ENCODE measurements around the gene MBNL2.

MBNL2 gene

DNA sequence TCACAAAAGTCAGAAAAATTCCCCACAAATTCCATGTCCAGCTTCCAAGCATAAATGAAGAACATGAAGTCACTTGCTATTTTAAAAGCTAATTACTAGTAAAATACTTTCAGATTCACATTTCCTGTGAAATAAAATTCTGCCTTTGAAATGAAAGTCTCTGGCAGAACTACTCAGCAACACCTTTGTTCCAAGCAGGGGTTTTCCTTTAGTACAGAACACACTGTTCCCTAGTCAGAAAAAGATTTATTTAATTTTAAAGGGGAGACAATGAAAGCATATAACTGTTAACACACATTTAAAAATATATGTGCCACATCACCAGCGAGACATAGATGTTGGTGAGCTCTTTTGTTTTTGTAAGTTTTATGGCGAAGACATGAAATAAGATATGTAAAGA, 185.4 kb downstream of the MBNL2 start:
- no peaks in the 10 kb centered on the region for H3K27me3 ChIP-seq (ENCODE audit: control insufficient read depth, insufficient read depth, low read length)
- no peak overlapping the region for H3K27ac ChIP-seq (ENCODE audit: low read depth, low read length)
- H3K9ac ChIP-seq (ENCODE audit: low read length), result no peak overlapping the region
- H3K4me3 ChIP-seq (ENCODE audit: low read length), result no peak overlapping the region
- H3K36me3 ChIP-seq (ENCODE audit: control insufficient read depth, insufficient read depth, low read length), result no peaks in the 10 kb centered on the region
- no peaks in the 10 kb centered on the region for H3K4me1 ChIP-seq (ENCODE audit: control insufficient read depth, insufficient read depth, low read length)

DNA sequence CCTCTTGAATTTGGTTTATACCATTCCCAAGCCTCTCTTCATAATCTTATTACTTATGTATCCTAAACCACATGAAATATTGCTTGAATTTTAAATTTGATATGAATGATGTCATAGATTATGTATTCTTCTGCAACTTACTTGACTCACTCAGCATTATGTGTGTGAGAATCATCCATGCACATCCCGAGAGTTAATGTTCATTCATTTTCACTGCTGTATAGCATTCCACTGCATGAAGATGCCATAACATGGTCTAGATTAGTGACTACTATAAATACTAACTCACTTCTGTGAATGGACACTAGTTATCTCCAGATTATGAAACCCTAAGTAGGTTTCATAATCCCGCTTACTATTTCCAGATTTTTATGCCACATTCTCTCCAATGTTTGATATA, 186.8 kb downstream of the MBNL2 start:
- Histone ChIP-seq H3K36me3 (ENCODE audit: control insufficient read depth, insufficient read depth, low read length) (no peaks in the 10 kb centered on the region), H3K4me1 (ENCODE audit: control insufficient read depth, insufficient read depth, low read length) (no peaks in the 10 kb centered on the region), H3K9ac (ENCODE audit: low read length) (no peak overlapping the region), H3K27ac (ENCODE audit: low read depth, low read length) (no peak overlapping the region), H3K27me3 (ENCODE audit: control insufficient read depth, insufficient read depth, low read length) (no peaks in the 10 kb centered on the region), H3K4me3 (ENCODE audit: low read length) (no peak overlapping the region)

DNA sequence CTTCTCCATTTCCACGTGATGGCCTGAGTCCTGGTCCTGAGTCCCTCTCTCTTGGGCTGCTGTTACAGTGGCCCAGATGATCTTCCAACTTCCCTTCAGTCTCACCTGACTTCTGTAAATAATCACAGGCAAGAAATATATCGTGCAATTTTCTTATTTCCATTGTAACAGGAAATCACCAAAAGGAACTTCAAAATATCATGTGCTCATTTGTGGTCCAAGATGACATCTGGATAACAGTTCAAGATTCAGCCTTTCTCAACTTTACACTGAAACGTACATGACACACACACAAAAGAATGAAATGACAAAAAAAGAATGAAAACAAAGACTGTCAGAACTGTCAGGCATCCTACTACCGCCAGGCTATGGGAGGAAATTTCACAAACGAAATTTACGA, 189.9 kb downstream of the MBNL2 start:
- Histone ChIP-seq H3K36me3 (ENCODE audit: control insufficient read depth, insufficient read depth, low read length) (no peaks in the 10 kb centered on the region), H3K27ac (ENCODE audit: low read depth, low read length) (no peak overlapping the region), H3K4me3 (ENCODE audit: low read length) (no peak overlapping the region), H3K4me1 (ENCODE audit: control insufficient read depth, insufficient read depth, low read length) (no peaks in the 10 kb centered on the region), H3K27me3 (ENCODE audit: control insufficient read depth, insufficient read depth, low read length) (no peaks in the 10 kb centered on the region), H3K9ac (ENCODE audit: low read length) (no peak overlapping the region)

DNA sequence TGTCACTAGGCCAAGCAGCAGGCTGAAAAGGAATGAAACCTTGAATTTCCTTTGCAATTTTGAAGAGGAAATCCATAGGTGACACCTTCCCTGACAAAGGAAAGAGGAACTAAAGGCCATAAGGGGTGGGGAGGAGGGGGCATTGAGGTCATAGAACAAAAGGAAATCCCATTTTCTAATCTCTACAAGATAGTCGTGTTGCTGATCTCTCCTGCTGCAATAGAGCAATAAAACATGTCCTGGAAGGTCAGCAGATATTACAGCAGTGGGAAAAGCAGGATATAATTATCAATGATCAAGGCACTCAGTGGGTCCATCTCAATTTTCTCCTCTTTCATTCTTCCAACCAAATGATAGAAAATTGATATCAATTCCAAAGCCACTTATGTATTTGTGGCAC, 191.6 kb downstream of the MBNL2 start:
- Histone ChIP-seq H3K4me1 (ENCODE audit: control insufficient read depth, insufficient read depth, low read length) (no peaks in the 10 kb centered on the region), H3K9ac (ENCODE audit: low read length) (no peak overlapping the region), H3K36me3 (ENCODE audit: control insufficient read depth, insufficient read depth, low read length) (no peaks in the 10 kb centered on the region), H3K27me3 (ENCODE audit: control insufficient read depth, insufficient read depth, low read length) (no peaks in the 10 kb centered on the region), H3K27ac (ENCODE audit: low read depth, low read length) (no peak overlapping the region), H3K4me3 (ENCODE audit: low read length) (no peak overlapping the region)

DNA sequence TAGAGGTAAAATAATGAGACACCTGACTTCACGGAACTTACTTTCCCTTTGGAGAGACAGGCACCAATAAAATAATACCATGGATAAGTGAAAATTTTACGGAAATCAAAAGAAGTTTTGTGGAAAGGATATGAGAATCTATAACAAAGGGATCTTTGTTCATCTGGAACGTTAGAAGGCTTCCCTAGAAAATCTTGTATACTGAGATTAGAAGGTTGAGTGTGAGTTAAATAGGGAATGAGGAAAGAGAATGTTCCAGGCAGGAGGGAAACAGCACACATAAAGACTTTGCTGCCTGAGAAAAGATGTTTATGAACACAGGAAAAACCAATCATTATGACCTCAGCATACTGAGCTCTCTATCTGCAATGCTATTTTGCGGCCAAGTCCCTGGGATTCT, 192.3 kb downstream of the MBNL2 start:
- H3K27ac ChIP-seq (ENCODE audit: low read depth, low read length), result no peak overlapping the region
- H3K4me1 ChIP-seq (ENCODE audit: control insufficient read depth, insufficient read depth, low read length), result no peaks in the 10 kb centered on the region
- no peaks in the 10 kb centered on the region for H3K36me3 ChIP-seq (ENCODE audit: control insufficient read depth, insufficient read depth, low read length)
- no peak overlapping the region for H3K9ac ChIP-seq (ENCODE audit: low read length)
- no peak overlapping the region for H3K4me3 ChIP-seq (ENCODE audit: low read length)
- no peaks in the 10 kb centered on the region for H3K27me3 ChIP-seq (ENCODE audit: control insufficient read depth, insufficient read depth, low read length)

DNA sequence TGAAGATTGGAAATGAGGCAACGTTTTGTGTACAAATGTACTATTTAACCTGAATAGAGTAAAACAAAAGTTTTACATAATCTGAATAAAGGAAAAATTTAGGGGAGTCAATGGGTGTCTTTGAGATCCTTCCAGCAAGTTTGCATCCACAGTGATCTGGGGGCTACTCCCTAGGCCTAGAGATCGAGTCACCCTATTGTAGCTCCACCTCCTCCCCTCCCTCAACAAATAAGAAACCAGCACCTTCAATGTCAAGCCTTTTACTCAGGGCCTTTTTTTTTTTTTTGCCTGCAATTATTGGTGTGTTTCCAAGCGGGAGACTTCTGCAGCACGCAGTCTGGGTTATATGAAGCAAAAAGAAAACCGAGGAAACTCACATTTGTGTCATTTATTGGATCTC, 195.6 kb downstream of the MBNL2 start:
- H3K9ac ChIP-seq (ENCODE audit: low read length), result no peak overlapping the region
- no peaks in the 10 kb centered on the region for H3K27me3 ChIP-seq (ENCODE audit: control insufficient read depth, insufficient read depth, low read length)
- H3K4me1 ChIP-seq (ENCODE audit: control insufficient read depth, insufficient read depth, low read length), result no peaks in the 10 kb centered on the region
- no peak overlapping the region for H3K4me3 ChIP-seq (ENCODE audit: low read length)
- no peaks in the 10 kb centered on the region for H3K36me3 ChIP-seq (ENCODE audit: control insufficient read depth, insufficient read depth, low read length)
- H3K27ac ChIP-seq (ENCODE audit: low read depth, low read length), result no peak overlapping the region

DNA sequence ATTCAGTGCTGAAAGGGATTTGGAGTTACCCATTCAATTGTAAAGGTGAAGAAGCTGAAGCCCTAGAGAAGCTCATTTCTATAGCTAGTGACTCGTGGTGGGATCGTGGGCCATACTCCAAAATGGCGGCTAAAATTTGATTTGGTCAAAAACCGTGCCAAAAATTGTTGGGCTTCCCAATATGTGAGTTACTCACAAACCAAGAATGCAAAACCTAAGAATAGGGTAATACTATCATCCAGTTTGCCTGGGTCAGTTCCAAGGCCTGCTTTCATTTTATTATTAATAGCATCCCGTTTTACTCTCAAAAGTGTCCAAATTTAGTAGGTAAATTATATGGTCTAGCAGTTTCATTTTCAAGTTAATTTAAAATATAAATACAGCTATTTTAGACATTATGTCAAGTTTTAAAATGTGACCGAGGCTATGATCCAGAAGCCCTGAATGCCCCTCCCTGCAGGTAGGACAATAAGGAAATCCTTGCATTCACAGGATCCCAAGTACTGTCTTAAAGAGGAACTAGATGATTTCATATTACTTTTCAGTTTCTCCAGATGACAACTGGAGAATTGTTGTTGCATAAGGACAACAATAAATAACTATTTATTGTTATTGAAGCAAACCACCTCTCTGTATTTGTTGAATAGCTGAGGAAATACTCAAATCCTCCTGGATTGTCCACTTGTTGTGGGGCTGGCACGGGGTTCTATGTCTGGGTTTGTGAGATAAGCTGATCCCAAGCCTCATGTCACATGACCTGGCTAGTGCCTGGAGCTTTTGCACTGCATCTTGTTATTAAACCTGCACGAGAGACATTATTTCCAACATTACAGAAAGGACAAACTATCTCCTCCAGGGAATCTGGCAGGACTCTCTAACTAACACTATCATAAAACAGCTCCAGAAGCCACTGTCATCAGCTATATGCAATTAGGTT, 200.3 kb downstream of the MBNL2 start:
- Histone ChIP-seq H3K9ac (ENCODE audit: low read length) (no peak overlapping the region), H3K27me3 (ENCODE audit: control insufficient read depth, insufficient read depth, low read length) (no peaks in the 10 kb centered on the region), H3K4me3 (ENCODE audit: low read length) (no peak overlapping the region), H3K27ac (ENCODE audit: low read depth, low read length) (no peak overlapping the region), H3K36me3 (ENCODE audit: control insufficient read depth, insufficient read depth, low read length) (no peaks in the 10 kb centered on the region), H3K4me1 (ENCODE audit: control insufficient read depth, insufficient read depth, low read length) (no peaks in the 10 kb centered on the region)

DNA sequence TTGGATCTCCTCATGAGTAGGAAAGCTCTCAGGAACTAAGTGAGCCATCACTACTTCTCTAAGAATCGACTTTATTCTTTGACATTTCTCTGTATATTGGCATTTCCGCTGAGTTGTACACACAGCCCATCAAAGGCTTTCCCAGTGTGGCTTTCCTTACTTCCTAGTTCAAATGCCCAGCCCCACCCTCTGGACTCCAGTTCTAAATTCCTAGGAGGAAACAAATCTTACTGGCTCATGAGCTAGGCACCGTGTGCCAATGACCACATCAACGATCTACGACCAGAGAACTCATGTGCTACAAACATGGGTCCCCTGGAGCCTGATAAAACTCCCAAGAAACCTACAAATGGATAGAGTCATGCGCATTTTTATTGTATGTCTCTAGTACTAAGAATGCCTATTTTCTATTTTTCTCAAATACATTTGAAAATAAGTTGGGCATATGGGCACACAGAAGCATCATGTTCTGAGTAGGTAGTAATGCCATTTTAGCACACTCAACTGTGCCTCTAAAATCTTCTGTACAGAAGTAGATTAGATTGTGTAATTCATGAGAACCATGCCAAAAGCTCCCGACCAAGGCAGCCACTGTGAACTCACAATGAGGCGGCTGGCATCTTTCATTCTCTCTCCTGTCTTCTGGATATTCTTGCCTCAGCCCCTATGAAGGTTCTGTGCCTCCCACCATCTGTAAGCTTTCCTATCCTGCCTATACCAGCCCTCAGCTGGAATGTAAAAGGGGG, 201.3 kb downstream of the MBNL2 start:
- Histone ChIP-seq H3K27ac (ENCODE audit: low read depth, low read length) (no peak overlapping the region), H3K9ac (ENCODE audit: low read length) (no peak overlapping the region), H3K36me3 (ENCODE audit: control insufficient read depth, insufficient read depth, low read length) (no peaks in the 10 kb centered on the region), H3K27me3 (ENCODE audit: control insufficient read depth, insufficient read depth, low read length) (no peaks in the 10 kb centered on the region), H3K4me1 (ENCODE audit: control insufficient read depth, insufficient read depth, low read length) (no peaks in the 10 kb centered on the region), H3K4me3 (ENCODE audit: low read length) (no peak overlapping the region)

DNA sequence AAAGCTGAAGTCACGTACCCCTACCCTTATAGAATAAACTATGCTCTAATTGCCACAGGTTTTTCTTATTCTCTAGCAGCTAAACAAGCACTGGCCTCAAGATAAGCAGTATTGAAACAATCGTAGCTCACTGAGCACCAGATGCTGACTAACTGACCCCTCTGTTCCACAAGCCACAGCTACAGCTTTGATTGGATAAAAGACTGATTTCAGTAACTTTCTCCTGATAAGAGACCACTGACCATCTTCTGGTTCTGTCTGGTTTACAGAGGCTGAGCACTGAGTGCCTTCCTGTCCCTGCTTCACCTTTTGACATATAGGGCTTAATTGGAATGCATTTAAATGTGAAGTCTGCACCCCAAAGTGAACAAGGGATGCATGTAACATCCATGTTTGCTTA, 203.5 kb downstream of the MBNL2 start:
- H3K9ac ChIP-seq (ENCODE audit: low read length), result no peak overlapping the region
- no peaks in the 10 kb centered on the region for H3K36me3 ChIP-seq (ENCODE audit: control insufficient read depth, insufficient read depth, low read length)
- no peak overlapping the region for H3K4me3 ChIP-seq (ENCODE audit: low read length)
- no peaks in the 10 kb centered on the region for H3K27me3 ChIP-seq (ENCODE audit: control insufficient read depth, insufficient read depth, low read length)
- H3K4me1 ChIP-seq (ENCODE audit: control insufficient read depth, insufficient read depth, low read length), result no peaks in the 10 kb centered on the region
- H3K27ac ChIP-seq (ENCODE audit: low read depth, low read length), result no peak overlapping the region

DNA sequence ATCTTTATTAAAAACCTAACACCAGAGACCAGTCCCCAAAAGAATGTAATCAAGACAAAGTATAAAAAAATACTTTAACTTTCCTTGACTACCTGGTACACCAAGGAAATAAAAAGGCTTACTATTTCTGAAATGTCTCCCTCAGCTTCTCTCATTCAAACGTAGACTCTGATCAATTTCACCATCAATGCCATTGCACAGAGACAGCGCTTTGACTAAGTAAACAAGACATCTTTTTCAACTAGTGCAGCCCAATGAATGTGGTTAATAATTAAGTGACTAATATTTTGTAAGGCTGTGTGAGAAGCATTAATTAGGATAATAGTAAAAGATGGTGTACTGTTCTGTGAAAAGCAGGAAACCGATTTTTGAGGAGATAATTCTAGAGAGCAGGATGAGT, 204.6 kb downstream of the MBNL2 start:
- H3K27me3 ChIP-seq (ENCODE audit: control insufficient read depth, insufficient read depth, low read length), result no peaks in the 10 kb centered on the region
- no peaks in the 10 kb centered on the region for H3K36me3 ChIP-seq (ENCODE audit: control insufficient read depth, insufficient read depth, low read length)
- no peak overlapping the region for H3K4me3 ChIP-seq (ENCODE audit: low read length)
- H3K9ac ChIP-seq (ENCODE audit: low read length), result no peak overlapping the region
- H3K27ac ChIP-seq (ENCODE audit: low read depth, low read length), result no peak overlapping the region
- no peaks in the 10 kb centered on the region for H3K4me1 ChIP-seq (ENCODE audit: control insufficient read depth, insufficient read depth, low read length)

DNA sequence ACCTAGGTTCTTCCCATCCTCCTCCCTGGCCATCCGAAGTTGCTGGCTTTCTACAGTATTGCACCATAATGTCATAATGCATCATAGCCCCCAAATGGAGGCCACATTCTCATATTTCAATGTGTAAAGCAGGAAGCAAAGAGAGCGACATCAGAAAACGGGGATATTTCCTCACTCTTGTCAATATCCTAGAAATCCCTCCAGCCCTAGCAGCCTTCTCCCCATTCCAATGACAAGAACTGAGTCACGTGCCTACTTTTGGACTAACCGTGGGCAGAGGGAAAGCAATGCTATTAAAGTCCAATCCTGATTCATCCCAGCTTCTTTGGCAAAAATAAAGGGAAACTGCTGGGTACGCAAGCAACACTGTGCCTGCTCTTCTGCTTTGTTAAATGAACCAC, 207.5 kb downstream of the MBNL2 start:
- H3K9ac ChIP-seq (ENCODE audit: low read length), result no peak overlapping the region
- no peaks in the 10 kb centered on the region for H3K27me3 ChIP-seq (ENCODE audit: control insufficient read depth, insufficient read depth, low read length)
- H3K4me3 ChIP-seq (ENCODE audit: low read length), result peak overlapping the region; percentile 19
- H3K27ac ChIP-seq (ENCODE audit: low read depth, low read length), result no peak overlapping the region
- no peaks in the 10 kb centered on the region for H3K36me3 ChIP-seq (ENCODE audit: control insufficient read depth, insufficient read depth, low read length)
- H3K4me1 ChIP-seq (ENCODE audit: control insufficient read depth, insufficient read depth, low read length), result no peaks in the 10 kb centered on the region

DNA sequence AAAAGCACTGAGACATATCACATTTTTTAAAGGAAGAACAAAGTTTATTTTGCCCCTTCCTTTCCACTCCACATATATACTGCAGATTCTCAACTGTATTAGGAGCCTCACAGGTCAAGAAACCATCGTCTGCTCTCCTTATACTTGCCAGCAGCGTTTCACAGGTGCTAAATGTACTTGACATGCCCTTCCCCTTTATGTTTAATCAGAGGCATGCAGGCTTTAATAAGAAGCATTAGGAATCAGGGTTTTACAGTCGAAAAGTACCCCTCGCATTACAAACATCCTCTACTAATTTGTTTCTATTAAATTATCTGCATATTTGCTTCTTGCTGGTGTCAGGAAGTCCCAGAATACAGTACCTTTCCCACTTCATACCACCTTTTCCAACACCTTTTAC, 208.2 kb downstream of the MBNL2 start:
- H3K4me3 ChIP-seq (ENCODE audit: low read length), result no peak overlapping the region
- no peaks in the 10 kb centered on the region for H3K27me3 ChIP-seq (ENCODE audit: control insufficient read depth, insufficient read depth, low read length)
- no peaks in the 10 kb centered on the region for H3K4me1 ChIP-seq (ENCODE audit: control insufficient read depth, insufficient read depth, low read length)
- H3K27ac ChIP-seq (ENCODE audit: low read depth, low read length), result no peak overlapping the region
- no peaks in the 10 kb centered on the region for H3K36me3 ChIP-seq (ENCODE audit: control insufficient read depth, insufficient read depth, low read length)
- no peak overlapping the region for H3K9ac ChIP-seq (ENCODE audit: low read length)

All from rectal smooth muscle tissue (tissue), 1 donor.